Measurements from ENCODE around the gene AP2A1. TPM values are rescaled to one million over a fixed set of nuclear protein-coding genes. Genes with fewer than 3 reads are reported as not detected.

Gene AP2A1
- total and polyA plus RNA-seq, 2 donors (not counting 1 experiment from before 2014, with no cell fraction given) = 64.2 to 95.0 TPM

DNA sequence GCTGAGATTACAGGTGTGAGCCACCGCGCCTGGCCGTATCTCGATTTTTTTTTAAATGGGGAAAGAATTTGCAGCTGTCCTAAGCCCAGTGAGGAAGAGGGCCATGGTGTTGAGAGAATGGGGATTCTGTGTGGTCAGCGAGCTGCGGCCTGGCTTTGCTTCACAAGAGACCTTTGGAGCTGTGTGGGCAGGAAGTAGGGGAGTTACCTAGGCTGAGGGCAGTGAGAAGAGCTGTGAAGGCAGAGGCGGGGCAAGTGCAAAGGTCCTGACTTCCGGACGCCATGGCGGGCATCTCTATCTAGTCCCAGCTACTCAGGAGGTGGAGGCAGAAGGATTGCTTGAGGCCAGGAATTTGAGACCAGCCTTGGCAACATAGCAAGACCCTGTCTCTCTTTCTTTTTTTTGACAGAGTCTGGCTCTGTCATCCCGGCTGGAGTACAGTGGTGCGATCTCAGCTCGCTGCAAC, 4.9 kb downstream of the AP2A1 start:
- H4K20me1 ChIP-seq (ENCODE audit: control insufficient read depth, extremely low read depth, insufficient read depth, low read length) = no peaks in the 10 kb centered on the region
- H3K4me1 ChIP-seq (ENCODE audit: control insufficient read depth, extremely low read depth, insufficient read depth, low read length) = peaks cover 5% of the 10 kb centered on the region
- no peak overlapping the region for H3K9ac ChIP-seq (ENCODE audit: insufficient read depth, low read length)
- no peak overlapping the region for H2AFZ ChIP-seq (ENCODE audit: low read length)
- no peaks in the 10 kb centered on the region for H3K9me3 ChIP-seq (ENCODE audit: control insufficient read depth, insufficient read depth, low read depth, low read length)
- peaks cover 2% of the 10 kb centered on the region for H3K36me3 ChIP-seq (ENCODE audit: control insufficient read depth, insufficient read depth, low read length)
- peaks cover 80% of the 10 kb centered on the region for H3K79me2 ChIP-seq (ENCODE audit: control insufficient read depth, insufficient read depth, low read length)
- no peaks in the 10 kb centered on the region for H3K27me3 ChIP-seq (ENCODE audit: control insufficient read depth, insufficient read depth, low read length)
- no peak for DNase-seq (ENCODE audit: low read depth in 2 of 2)
- TF ChIP-seq EZH2 (IDR thresholded peaks at IDR 0.05; ENCODE audit: low read length, missing control alignments) = no peak
- TF ChIP-seq, protein P1, sequence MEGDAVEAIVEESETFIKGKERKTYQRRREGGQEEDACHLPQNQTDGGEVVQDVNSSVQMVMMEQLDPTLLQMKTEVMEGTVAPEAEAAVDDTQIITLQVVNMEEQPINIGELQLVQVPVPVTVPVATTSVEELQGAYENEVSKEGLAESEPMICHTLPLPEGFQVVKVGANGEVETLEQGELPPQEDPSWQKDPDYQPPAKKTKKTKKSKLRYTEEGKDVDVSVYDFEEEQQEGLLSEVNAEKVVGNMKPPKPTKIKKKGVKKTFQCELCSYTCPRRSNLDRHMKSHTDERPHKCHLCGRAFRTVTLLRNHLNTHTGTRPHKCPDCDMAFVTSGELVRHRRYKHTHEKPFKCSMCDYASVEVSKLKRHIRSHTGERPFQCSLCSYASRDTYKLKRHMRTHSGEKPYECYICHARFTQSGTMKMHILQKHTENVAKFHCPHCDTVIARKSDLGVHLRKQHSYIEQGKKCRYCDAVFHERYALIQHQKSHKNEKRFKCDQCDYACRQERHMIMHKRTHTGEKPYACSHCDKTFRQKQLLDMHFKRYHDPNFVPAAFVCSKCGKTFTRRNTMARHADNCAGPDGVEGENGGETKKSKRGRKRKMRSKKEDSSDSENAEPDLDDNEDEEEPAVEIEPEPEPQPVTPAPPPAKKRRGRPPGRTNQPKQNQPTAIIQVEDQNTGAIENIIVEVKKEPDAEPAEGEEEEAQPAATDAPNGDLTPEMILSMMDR (conservative IDR thresholded peaks at IDR 0.05 in 1 of 2, IDR thresholded peaks at IDR 0.05 in 1 of 2; ENCODE audit: low read depth in 1 of 2, low read length in 2 of 2) = no peak
- no peak overlapping the region for H3K4me3 ChIP-seq (replicated peaks in 1 of 4; ENCODE audit: control extremely low read depth in 1 of 4, insufficient read depth in 1 of 4, low read depth in 3 of 4, low read length in 4 of 4)
- H3K27ac ChIP-seq (ENCODE audit: insufficient read depth, low read length) = no peak overlapping the region
- H3K4me2 ChIP-seq (ENCODE audit: extremely low read depth, insufficient read depth, low read length) = no peak overlapping the region

DNA sequence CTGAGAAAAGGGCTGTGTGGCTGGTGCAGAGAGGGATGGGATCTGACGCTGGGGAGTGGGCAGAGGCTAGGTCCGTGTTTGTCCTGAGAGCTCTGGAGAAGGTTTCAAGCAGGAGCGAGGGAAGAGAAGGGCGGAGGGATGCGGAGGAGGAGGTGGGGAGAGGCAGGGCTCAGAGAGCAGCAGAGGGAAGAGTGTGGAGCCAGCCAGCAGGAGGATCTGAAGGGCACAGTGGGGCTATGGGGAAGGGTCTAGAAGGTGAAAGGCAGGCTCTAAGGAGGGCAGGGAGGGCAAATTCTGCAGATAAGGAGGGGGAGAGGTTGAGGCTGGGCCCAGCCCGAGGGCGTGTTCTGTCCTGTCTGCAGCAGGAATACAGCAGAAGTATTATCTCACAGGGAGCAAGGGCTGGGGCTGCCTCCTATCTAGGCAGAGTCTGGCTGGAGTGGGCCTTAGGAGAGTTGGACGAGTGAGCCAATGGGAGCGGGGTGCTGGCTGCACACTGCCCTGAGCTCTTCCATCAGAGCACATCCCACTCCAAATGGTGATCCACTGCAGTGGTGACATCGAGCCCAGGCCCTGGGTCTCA, 6.1 kb downstream of the AP2A1 start:
- peaks cover 4% of the 10 kb centered on the region for H3K4me1 ChIP-seq (ENCODE audit: control insufficient read depth, extremely low read depth, insufficient read depth, low read length)
- H3K4me3 ChIP-seq (replicated peaks in 1 of 4; ENCODE audit: control extremely low read depth in 1 of 4, insufficient read depth in 1 of 4, low read depth in 3 of 4, low read length in 4 of 4) = no peak overlapping the region
- H2AFZ ChIP-seq (ENCODE audit: low read length) = no peak overlapping the region
- H3K36me3 ChIP-seq (ENCODE audit: control insufficient read depth, insufficient read depth, low read length) = peaks cover 2% of the 10 kb centered on the region
- TF ChIP-seq EZH2 (IDR thresholded peaks at IDR 0.05; ENCODE audit: low read length, missing control alignments) = no peak
- TF ChIP-seq, protein P1 (conservative IDR thresholded peaks at IDR 0.05 in 1 of 2, IDR thresholded peaks at IDR 0.05 in 1 of 2; ENCODE audit: low read depth in 1 of 2, low read length in 2 of 2) = no peak
- H3K9ac ChIP-seq (ENCODE audit: insufficient read depth, low read length) = no peak overlapping the region
- no peaks in the 10 kb centered on the region for H3K27me3 ChIP-seq (ENCODE audit: control insufficient read depth, insufficient read depth, low read length)
- peaks cover 71% of the 10 kb centered on the region for H3K79me2 ChIP-seq (ENCODE audit: control insufficient read depth, insufficient read depth, low read length)
- H3K27ac ChIP-seq (ENCODE audit: insufficient read depth, low read length) = no peak overlapping the region
- H3K4me2 ChIP-seq (ENCODE audit: extremely low read depth, insufficient read depth, low read length) = no peak overlapping the region
- H4K20me1 ChIP-seq (ENCODE audit: control insufficient read depth, extremely low read depth, insufficient read depth, low read length) = no peaks in the 10 kb centered on the region
- no peak for DNase-seq (ENCODE audit: low read depth in 2 of 2)
- H3K9me3 ChIP-seq (ENCODE audit: control insufficient read depth, insufficient read depth, low read depth, low read length) = no peaks in the 10 kb centered on the region

DNA sequence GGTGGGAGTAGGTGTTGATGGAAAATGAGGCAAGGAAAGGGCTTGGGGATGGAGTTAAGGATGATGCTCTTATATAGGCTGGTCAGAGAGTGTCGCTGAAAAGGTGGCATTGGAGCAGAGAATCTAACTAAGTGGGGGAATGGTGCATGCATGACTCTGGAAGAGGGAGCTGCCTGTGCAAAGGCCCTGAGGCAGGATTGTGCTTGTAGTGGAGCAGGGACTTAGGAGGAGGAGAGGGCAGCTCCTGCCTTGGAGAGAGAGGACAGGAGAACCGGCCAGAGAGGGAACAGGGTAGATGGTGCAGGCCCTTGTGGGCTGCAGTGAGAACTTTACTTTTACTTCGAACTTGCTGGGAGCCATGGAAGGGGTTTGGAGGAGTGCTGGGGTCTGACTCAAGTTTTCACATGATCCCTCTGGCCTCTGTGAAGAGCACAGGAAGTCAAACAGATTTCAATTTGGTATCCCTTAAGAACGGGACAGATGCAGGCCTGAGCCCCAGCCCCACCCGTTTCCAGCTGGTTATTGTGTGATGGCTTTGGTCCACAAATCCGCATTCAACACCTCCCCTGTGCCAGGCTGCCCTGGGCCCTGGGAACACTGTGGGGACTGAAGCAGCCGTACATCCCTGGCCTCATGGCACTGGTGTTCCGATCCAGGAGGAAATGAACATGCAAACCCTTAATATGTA, 7.0 kb downstream of the AP2A1 start:
- Histone ChIP-seq H3K9me3 (ENCODE audit: control insufficient read depth, insufficient read depth, low read depth, low read length) (no peaks in the 10 kb centered on the region), H3K4me2 (ENCODE audit: extremely low read depth, insufficient read depth, low read length) (no peak overlapping the region), H3K4me3 (replicated peaks in 1 of 4; ENCODE audit: control extremely low read depth in 1 of 4, insufficient read depth in 1 of 4, low read depth in 3 of 4, low read length in 4 of 4) (no peak overlapping the region), H3K27ac (ENCODE audit: insufficient read depth, low read length) (peak overlapping the region; percentile 19), H3K79me2 (ENCODE audit: control insufficient read depth, insufficient read depth, low read length) (peaks cover 64% of the 10 kb centered on the region), H3K4me1 (ENCODE audit: control insufficient read depth, extremely low read depth, insufficient read depth, low read length) (no peaks in the 10 kb centered on the region), H2AFZ (ENCODE audit: low read length) (no peak overlapping the region), H3K27me3 (ENCODE audit: control insufficient read depth, insufficient read depth, low read length) (no peaks in the 10 kb centered on the region), H3K36me3 (ENCODE audit: control insufficient read depth, insufficient read depth, low read length) (peaks cover 2% of the 10 kb centered on the region), H4K20me1 (ENCODE audit: control insufficient read depth, extremely low read depth, insufficient read depth, low read length) (no peaks in the 10 kb centered on the region), H3K9ac (ENCODE audit: insufficient read depth, low read length) (no peak overlapping the region)
- TF ChIP-seq, protein P1 (conservative IDR thresholded peaks at IDR 0.05 in 1 of 2, IDR thresholded peaks at IDR 0.05 in 1 of 2; ENCODE audit: low read depth in 1 of 2, low read length in 2 of 2) = no peak
- no peak for TF ChIP-seq EZH2 (IDR thresholded peaks at IDR 0.05; ENCODE audit: low read length, missing control alignments)
- DNase-seq (ENCODE audit: low read depth in 2 of 2) = peak in 1 of 2 donors; percentile 42

Data from fibroblast of lung (primary cell).